IPS-NIHi11 (cell line): Measurements from ENCODE around the gene DNAJB12.
A peak's percentile ranks its signal among the peaks of the same experiment; 100 is the strongest.
"Not testable (repeated sequence)": the region's sequence is repeated elsewhere in the genome, so short reads cannot be mapped to it uniquely, and the experiment has no call there.

Experiments used
- DNase-seq: peaks from one replicate; pipeline ENCODE4 v3.0.0; 2012; ENCODE audit warnings: mixed read lengths, low spot score

The DNAJB12 gene

GRCh38 chr10:72353028-72353964 is 1.4 kb downstream of the DNAJB12 start:
- no peak for DNase-seq

- no peak for DNase-seq
These were observed 3.2 kb downstream of the DNAJB12 start for GRCh38 chr10:72351479-72351878.

GRCh38 chr10:72349438-72349837 is 5.3 kb downstream of the DNAJB12 start:
- no peak for DNase-seq

GRCh38 chr10:72348282-72348681 is 6.4 kb downstream of the DNAJB12 start:
- no peak for DNase-seq

- not testable (repeated sequence) for DNase-seq
These were observed 8.6 kb downstream of the DNAJB12 start for GRCh38 chr10:72346117-72346516.

GRCh38 chr10:72344932-72345331 is 9.8 kb downstream of the DNAJB12 start:
- DNase-seq: no peak

- no peak for DNase-seq
These were observed 11.8 kb downstream of the DNAJB12 start for GRCh38 chr10:72342911-72343310.

- peak; percentile 85 for DNase-seq
These were observed 14.0 kb downstream of the DNAJB12 start for GRCh38 chr10:72340510-72341261.

GRCh38 chr10:72338180-72338579 is 16.5 kb downstream of the DNAJB12 start:
- no peak for DNase-seq

GRCh38 chr10:72337722-72338121 is 17.0 kb downstream of the DNAJB12 start:
- no peak for DNase-seq

- peak; percentile 69 for DNase-seq
These were observed 17.6 kb downstream of the DNAJB12 start for GRCh38 chr10:72337039-72337629.

- DNase-seq: no peak
These were observed 18.3 kb downstream of the DNAJB12 start for GRCh38 chr10:72336259-72337038.

- no peak for DNase-seq
These were observed 19.1 kb downstream of the DNAJB12 start for GRCh38 chr10:72335394-72336258.

- DNase-seq: no peak
These were observed 19.8 kb downstream of the DNAJB12 start for GRCh38 chr10:72334825-72335393.

- no peak for DNase-seq
These were observed 20.4 kb downstream of the DNAJB12 start for GRCh38 chr10:72334196-72334824.

- DNase-seq: no peak
These were observed 21.4 kb downstream of the DNAJB12 start for GRCh38 chr10:72333112-72334015.

GRCh38 chr10:72332423-72333111 is 22.2 kb downstream of the DNAJB12 start:
- DNase-seq: no peak
